NCI-H82 treated with DMSO at 0.1 percent for 48 hours (cell line): ENCODE data around the gene ESAM.

Experiments used
- DNase-seq: peaks from one replicate; lab custom pipeline; 2025; ENCODE audit not compliant: unreplicated experiment; lab: John Stamatoyannopoulos, UW

Gene ESAM, protein sequence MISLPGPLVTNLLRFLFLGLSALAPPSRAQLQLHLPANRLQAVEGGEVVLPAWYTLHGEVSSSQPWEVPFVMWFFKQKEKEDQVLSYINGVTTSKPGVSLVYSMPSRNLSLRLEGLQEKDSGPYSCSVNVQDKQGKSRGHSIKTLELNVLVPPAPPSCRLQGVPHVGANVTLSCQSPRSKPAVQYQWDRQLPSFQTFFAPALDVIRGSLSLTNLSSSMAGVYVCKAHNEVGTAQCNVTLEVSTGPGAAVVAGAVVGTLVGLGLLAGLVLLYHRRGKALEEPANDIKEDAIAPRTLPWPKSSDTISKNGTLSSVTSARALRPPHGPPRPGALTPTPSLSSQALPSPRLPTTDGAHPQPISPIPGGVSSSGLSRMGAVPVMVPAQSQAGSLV

DNA sequence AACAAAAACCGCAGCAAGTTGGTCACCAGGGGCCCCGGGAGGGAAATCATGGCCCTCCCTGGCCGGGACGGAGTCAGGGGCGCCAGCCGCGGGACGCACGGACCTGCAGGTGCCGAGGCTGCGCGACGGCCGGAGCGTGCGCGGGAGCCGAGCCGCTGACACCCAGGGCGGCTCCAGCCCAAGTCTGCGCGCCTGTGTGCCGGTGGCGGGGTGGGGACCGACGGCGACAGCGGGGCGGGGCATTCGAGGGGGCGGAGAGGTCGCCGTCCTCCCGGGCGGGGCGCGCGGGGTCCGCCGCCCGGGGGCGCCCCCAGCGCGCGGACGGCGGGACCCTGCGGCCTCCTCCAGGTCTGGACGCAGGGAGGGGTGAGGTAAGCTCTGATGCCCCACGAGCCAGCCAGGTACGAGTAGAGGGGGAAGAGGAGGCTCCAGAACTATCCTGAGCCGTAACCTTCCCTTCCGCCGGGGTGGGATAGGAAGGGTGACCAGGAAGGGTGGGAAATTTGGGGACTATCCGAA, at the start of gene ESAM:
Gene ESAM (minus strand): TSS at position 186 of the 519 bp plus-strand sequence. CDS start 136 bp downstream, at position 50.
- DNase-seq, result no peak

DNA sequence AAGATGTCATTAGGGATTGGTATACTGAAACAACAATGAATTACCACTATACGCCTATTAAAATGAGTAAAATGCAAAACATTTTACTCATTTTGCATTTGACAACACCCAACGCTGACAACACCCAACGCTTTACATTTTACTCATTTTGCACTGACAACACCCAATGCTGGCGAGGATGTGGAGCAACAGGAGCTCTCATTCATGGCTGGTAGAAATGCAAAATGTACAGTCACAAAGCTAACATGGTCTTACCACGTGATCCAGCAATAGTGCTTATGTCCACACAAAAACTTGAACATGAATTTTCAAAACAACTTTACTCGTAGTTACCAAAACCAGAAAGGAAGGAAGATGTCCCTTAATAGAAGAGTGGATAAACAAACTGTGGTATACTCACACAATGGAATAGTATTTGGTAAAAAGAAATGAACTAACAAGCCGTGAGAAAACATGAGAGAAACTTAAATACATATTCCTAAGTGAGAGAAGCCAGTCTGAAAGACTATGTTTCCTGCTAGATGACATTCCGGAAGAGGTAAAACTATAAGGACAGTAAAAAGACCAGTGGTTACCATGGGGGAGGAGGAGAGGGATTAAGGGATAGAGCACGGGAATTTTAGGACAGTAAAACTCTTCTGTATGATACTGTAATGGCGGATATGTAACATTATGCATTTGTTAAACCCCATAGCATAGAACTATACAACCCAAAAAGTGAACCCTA, 49.5 kb upstream of the ESAM start:
- no peak for DNase-seq

DNA sequence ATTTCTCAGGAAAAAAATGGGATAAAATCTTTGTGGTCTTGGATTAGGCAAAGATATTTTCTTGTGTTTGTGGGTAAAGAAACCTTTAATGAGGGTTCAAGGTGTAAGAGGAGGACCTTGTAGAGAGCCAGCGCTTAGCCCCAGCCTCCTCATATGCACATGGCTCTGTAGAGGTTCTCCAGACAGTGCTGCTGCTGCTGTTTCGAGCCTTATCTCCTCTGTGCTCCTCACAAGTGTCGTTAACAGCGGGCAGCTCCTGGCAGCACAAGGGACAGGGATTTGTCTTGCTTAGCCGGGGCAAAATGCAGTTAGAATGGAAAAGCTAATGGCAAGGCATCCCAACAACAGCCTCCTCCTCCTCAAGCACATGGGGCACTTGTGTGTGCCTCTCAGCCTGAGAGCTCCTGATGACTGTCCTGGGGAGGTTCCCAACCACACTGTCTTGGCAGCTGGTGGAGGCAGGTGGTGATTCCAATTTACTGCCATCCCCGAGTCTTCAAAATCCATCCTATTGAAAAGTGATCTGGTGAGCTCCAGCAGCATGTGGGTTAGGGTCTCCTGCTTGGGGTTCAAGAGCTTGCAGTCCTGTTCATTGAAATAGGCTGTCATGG, 45.7 kb upstream of the ESAM start:
- no peak for DNase-seq

DNA sequence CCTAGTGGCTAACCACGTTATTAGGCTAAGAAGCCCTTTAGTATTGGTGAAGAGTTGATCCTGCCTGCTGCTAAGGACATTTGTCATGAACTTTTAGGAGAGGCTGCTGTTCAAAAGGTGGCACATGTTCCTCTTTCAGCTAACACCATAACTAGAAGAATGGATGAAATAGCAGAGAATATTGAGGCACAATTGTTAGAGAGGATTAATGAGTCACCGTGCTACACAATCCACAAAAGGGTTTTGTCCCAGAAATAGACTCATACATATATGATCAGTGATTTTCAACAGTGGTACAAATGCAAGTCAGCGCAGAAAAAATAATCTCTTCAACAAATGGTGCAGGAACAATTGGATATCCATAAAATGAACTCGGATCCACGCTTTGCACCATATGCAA, 45.1 kb upstream of the ESAM start:
- DNase-seq, result no peak

DNA sequence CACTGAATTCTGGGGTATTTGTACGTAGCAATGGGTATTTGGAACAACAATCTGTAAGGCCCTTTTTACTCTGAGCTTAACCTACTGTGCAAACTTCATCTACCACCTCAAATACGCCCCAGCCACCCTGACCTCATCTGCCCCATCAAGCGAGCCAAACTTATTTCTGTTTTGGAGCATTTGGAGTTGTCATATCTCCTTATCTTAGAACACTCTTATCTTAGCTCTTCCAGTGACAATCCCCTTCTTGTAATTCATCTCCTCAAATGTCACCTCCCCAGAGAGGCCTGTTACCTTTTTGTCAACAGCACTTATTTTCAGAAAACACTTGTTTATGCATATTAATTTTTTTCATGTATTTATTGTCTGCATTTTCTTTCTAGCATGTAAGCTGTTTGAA, 42.8 kb upstream of the ESAM start:
- DNase-seq, result no peak

DNA sequence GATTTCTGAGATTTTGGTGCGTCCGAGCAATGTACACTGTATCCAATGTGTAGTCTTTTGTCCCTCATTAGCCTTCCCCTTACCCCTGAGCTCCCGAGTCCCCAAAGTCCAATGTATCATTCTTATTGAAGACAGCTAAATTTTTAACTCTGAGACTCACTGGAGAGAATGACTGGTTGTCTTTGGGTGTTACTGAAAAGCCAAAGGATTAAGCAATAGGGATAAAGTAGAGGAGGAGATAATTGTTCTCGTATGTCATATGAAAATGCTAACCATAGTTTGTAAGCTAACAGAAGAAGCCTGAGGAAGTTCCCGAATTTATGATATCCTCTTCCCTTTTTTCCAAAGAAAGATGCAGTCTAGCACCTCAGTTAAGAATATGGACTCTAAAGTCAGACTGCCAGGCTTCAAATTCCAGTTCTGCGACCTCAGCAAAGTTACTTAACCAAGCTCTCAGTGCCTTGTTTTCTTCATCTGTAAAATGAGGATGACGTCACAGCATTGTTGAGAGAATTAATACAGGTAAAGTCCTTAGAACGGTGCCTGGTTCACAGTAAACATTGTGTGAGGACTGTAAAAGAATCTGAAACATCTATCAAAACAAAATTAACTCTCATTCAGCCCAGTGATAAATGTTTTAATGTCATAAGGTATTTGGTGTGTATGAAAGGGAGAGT, 39.7 kb upstream of the ESAM start:
- no peak for DNase-seq

DNA sequence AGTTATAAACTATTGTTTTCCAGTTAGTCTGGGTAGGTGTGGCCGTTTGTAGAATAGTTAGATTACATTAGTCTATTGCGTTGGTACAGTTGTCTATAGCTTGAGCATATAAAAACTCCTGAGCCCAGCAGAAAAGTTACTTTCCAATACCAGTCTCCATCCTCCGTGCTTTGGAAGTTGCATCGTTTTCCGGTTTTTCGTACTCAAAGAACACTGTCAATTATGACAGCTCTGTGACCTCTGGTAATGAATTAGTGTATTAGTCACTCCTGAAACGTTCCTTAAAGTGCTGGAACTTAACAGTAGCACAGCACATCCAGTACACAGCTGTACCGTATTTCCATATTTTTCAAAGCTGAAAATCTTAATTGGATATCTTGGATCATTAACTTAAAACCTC, 38.9 kb upstream of the ESAM start:
- DNase-seq, result no peak

DNA sequence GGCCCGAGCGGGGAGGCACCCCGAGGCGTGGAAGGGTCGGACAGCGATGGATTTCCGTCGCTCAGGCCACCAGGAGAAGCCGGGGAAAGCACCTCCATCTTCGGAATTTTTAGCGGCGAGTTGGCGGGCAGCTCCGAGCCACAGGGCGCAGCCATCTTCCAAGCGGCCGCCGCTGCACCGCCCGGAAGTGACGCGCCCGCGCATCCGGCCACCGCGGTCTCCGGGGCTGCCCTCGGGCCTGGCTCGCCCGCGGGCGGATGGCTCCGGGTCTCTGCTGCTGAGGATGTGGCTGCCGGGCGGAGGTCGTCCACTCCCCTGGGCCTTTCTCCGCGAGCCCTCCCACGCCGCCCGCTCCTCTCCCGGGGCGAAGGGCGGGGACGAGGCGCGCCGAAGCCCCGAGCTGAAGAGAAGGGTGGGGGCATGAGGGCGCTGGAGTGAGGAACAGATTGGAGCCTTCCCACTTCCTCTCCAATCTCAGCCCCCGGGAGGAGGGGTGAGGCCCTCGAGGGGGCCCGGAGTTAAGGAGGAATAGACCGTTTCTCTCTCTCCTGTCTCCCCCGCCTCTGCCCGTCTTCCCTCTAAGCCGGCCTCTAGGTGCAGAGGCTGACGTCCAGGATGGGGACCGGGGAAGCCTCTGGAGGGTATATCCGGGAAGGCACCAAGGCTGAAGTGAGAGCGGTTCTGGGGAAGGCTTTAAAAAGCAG, 38.3 kb upstream of the ESAM start, which contains the start of gene MSANTD2:
Gene MSANTD2 (minus strand): TSS at position 181 of the 704 bp plus-strand sequence. CDS start 26 bp downstream, at position 155.
- peak; percentile 65 for DNase-seq

DNA sequence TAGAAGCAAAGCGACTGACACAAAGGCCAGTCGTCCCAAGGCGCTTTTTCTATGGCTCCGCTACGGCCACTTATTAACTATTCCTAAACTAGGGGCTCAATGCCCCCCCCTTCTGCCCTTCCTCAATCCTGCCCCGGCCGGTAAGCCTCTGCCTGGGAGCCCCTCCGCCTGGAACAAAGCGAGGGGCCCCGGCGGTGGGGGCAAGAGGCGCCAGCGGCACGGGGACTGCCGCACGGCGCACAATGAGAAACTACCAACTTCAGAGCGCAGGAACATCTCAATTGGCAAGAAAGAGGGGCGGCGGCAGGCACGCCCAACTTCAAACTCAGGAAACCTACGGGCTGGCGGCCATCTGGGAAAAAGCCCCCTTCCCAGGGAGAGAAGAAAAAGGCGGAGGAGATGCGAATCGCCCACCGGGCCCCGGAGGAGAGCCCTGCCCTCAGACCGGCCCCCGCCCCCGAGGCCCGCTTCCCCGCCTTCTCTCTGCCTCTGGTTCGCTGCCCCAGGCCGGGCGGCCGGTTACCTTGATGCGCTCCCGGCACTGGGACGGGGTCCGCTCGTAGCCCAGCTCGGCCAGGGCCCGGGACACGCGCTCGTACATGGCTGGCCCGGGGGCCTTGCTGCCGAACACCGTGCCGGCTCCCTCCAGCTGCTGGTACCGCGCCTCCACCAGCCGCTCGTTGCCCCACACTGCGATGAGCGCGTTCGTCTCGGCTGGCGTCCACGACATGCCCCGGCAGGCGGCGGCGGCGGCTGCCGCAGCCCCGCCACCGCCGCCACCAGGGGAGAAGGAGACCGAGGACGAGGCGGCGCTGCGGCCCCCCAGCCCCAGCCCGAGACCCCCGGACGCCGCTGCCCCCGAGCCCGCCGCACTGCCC, 37.5 kb upstream of the ESAM start:
- DNase-seq, result no peak

DNA sequence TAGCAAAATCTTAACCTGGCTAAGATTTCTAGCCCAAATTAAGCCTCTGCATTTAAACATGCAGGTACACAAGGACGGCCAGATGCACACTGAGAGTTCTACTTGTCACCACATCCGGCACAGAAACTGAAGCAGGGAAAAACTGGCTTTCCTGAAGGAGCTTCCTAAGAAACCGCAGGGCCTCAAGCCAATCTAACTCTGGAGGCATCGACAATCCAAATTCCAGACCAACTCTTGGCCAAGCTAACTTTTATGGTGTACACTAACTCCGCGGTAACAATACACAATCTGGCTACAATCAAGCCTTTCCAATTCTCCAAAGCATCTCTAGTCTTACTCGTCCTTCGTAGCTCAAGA, 36.9 kb upstream of the ESAM start:
- no peak for DNase-seq

DNA sequence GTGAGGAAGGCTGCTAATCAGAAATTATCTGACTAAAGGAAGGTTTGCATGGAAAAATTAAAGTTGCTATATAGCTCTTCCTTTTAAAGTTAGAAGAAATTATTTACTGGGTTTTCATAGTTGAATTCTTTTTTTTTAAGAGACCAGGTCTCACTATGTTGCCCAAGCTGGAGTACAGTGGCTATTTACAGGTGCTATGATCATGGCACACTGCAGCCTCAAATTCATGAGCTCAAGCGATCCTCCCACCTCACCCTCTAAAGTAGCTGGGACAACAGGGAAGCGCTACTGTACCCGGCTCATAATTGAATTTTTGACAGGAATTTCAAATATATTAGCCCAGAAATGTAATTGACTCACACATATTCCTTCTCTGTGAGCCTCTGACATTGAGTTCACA, 34.2 kb upstream of the ESAM start:
- no peak for DNase-seq

DNA sequence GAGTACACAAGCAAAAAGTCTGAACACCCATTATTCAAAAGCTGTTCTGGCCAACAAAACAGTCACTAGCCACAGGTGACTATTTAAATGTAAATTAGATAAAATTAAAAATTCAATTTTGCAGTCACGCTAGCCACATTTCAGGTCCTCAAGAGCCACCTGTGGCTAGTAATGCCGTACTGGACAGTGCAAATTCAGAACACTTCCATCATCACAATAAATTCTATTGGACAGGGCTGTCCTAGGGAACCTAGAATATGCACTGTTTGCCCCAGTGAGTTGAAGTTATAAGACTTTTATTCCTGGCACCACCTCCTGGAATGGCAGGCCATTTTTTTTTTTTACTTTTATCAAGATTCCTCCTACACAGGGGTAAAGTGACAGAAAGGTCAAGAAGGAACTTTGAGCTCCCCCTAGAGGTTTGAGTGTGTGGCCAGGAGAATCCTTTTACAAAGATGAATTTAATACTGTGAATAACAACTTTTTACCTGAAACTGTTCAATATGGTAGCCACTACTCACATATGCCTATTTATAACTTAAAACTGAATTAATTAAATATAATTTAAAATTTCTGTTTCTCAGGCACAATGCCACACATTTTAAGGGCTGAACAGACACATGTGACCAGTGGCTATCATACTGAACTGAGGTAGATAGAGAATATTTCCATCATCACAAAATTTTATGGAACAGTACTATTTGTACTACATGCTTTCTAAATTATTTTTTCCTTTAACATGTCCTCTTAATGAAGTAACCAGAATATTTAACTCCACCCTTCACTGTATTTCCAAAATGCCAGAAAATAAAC, 31.6 kb upstream of the ESAM start:
- DNase-seq, result no peak

DNA sequence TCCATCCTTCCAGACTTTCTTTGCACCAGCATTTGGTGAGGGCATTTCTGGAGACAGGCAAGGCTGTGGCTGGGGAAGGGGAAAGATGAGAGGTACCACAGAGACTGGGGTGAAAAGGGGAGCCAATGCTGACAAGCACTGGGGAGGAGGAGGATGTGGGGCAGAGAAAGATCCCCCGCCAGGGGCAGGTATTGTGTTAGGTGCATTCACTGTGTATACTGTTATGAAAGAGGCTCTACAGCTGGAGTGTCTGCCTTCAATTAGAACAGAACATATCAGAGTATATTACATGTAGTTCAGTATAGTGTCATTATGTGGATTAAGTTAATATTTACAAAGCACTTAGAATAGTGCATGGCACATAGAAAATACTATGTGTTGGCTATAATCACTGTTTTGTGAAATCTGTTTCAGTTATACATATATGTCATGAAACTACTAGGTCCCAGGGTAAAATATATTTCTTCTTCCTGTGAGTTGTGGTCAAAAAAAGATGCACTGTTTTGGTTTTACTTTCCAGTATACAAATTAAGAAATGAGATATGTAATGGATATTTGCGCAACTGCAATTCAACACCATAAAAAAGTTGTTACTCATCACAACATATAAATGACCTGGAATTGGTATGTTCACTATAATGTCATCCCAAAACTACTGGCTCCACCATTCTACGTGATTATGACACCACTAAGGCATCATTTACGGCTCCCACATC, 29.7 kb upstream of the ESAM start:
- DNase-seq, result no peak

DNA sequence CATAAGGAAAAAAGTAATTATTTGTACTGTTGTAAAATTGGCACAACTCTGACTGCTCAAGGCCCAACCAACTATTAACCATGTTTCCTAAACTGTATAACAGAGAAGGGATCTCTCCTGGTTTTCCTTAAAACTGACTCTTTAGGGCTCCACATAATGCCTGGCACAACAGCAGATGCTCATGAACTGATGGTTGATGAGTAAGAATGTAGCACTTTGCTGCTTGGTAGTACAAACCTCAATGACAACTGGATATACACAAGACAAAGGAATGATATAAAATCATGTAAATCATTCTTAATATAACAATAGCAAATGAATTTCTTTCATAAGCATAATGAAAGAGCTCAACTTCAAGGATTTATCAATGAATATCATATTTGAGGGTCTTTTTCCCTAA, 26.4 kb upstream of the ESAM start:
- no peak for DNase-seq

DNA sequence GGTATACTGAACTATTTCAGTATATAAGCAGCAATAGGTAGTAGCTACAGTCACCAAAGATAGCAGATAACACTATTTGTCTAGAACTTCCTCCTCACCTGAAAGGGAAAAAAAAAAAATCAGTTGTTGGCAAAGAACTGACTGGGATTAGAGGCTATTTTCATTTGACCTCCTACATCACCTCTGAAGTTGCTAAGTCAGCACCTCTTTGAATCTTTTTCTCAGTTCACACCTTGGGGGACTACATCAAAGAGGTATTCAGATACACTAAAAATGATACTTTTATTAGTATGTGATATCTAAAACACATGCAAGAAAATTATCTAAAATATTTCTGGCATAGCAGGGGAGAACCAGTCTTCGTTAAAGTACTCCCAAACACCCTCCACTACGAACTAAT, 22.0 kb upstream of the ESAM start:
- no peak for DNase-seq

DNA sequence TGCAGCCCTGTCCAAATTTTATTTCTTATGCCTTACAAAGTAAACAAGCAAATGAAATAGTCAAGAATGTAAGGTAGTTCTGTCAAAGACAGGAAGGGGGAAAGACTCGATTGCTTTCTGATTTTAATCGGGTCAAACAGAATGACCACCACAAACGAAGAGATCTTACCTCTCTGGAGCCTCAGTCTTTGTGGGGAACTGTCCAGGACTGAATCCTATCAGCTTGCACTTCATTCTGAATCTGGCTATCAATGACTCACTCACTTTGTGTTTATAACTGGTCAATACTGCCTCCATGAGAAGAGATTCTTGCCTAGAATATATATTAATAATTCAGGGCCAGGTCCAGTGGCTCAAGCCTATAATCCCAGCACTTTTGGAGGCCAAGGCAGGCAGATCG, 20.9 kb upstream of the ESAM start:
- no peak for DNase-seq

DNA sequence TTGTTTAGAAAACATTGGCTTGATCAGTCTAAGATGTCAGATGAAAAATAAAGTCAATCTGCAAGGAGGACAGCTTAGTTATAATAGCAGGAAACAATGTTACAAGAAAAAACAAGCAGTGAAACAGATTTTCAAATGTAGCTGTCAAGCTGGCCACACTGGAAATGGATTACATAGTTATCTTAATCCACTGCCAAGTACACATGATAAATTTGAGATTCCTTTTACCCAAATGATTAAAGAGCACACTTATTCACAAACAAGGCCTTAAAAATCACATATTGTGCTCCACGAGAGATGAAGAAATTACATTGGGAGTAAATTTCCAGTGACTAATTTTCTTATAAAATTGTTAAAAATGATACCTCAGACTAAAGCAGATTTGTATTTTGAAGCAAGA, 17.5 kb upstream of the ESAM start:
- DNase-seq, result no peak

DNA sequence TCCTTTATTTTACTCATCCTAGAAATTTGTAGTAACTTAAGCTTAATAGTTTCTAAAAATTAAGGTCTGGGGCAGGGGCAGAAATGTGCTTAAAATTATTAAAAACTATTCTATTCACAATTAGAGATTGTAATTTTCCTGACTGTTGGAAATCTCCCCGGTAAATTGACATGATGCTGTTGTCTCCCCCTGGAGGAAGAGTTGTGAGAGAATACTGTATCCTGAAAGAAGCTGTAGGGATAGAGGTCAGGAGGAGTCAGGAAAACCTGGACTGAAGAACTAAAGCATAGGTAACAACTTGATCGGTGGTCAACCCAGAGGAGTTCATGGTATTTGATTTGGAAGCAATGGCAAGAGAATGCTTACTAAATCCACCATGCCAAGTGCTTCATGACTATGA, 16.2 kb upstream of the ESAM start:
- DNase-seq, result no peak
